Astrocyte of the spinal cord (primary cell): ENCODE results near the gene IL10RB.

Source experiments
- DNase-seq: peaks from one replicate; pipeline ENCODE4 v3.0.0; 2011; ENCODE audit warnings: low read depth, low spot score
- H3K4me3 ChIP-seq: 2 replicates; pipeline ENCODE4 v1.5.1; 2011; ENCODE audit warnings: low read depth, mild to moderate bottlenecking, low read length, moderate library complexity
- in situ Hi-C: cut with HindIII; loops from 2 replicates; pipeline ENCODE4 v1.10.0; 2017; ENCODE audit warnings: low sequenced_read_pairs
- TF ChIP-seq, protein P1 (sequence below): IDR thresholded peaks from 2 replicates; pipeline ENCODE4 v1.5.1; 2012; ENCODE audit warnings: low read depth, mild to moderate bottlenecking, low read length, inconsistent platforms

Gene IL10RB

DNA sequence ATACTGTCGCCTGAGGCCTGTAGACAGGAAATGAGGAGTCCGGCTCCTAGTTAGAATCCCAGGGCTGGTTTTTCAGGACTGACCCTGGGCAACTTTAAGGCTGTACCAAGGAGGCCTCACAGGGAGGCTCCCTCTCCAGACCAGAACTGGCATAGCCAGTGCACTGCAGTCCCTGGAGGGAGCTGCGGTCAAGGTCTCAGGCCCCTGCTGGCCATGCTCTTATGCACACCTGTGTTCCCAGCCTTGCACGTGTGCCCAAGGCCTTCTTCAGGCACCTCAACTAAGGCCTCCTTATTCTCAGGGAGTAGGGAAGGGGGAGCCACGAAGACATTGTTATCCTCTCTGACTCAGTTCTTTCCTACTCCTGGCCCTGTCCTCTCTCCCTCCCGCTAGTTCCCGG lies 36.6 kb downstream of the IL10RB start:
- TF ChIP-seq, protein P1, sequence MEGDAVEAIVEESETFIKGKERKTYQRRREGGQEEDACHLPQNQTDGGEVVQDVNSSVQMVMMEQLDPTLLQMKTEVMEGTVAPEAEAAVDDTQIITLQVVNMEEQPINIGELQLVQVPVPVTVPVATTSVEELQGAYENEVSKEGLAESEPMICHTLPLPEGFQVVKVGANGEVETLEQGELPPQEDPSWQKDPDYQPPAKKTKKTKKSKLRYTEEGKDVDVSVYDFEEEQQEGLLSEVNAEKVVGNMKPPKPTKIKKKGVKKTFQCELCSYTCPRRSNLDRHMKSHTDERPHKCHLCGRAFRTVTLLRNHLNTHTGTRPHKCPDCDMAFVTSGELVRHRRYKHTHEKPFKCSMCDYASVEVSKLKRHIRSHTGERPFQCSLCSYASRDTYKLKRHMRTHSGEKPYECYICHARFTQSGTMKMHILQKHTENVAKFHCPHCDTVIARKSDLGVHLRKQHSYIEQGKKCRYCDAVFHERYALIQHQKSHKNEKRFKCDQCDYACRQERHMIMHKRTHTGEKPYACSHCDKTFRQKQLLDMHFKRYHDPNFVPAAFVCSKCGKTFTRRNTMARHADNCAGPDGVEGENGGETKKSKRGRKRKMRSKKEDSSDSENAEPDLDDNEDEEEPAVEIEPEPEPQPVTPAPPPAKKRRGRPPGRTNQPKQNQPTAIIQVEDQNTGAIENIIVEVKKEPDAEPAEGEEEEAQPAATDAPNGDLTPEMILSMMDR, result no peak
- DNase-seq, result no peak
- no peak overlapping the region for H3K4me3 ChIP-seq
- in situ Hi-C loops, result no loop called here

DNA sequence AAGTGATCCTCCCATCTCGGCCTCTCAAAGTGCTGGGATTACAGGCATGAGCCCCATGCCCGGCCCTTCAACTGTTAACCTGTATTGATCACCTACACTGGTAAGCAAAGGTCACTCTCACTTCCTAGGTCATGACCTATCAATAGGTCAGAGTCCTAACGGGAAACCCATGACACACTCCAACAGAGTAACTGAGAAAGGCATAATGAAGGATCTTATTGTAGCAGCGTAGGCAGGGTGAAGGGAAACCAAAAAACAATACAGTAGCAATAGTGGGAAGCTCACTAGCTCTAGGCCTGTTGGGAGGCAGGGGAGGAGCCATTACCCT lies 39.1 kb downstream of the IL10RB start:
- no peak for DNase-seq
- in situ Hi-C loops, result no loop called here
- TF ChIP-seq, protein P1, result no peak
- H3K4me3 ChIP-seq, result no peak overlapping the region

DNA sequence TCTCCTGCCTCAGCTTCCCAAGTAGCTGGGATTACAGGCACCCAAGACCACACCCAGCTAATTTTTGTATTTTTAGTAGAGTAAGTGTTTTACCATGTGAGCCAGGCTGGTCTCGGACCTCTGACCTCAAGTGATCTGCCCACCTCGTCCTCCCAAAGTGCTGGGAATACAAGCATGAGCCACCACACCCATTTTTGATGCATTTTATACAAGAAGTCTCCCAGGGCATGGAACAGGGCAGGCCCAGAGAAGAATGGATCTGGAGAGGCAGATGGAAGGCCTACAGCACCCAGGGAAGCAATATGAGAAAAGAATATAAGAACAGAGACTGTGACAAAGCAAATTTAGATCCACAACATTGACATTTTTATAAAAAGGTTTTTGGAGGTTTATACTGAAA lies 39.8 kb downstream of the IL10RB start:
- no peak overlapping the region for H3K4me3 ChIP-seq
- in situ Hi-C loops, result no loop called here
- TF ChIP-seq, protein P1, result no peak
- DNase-seq, result no peak

DNA sequence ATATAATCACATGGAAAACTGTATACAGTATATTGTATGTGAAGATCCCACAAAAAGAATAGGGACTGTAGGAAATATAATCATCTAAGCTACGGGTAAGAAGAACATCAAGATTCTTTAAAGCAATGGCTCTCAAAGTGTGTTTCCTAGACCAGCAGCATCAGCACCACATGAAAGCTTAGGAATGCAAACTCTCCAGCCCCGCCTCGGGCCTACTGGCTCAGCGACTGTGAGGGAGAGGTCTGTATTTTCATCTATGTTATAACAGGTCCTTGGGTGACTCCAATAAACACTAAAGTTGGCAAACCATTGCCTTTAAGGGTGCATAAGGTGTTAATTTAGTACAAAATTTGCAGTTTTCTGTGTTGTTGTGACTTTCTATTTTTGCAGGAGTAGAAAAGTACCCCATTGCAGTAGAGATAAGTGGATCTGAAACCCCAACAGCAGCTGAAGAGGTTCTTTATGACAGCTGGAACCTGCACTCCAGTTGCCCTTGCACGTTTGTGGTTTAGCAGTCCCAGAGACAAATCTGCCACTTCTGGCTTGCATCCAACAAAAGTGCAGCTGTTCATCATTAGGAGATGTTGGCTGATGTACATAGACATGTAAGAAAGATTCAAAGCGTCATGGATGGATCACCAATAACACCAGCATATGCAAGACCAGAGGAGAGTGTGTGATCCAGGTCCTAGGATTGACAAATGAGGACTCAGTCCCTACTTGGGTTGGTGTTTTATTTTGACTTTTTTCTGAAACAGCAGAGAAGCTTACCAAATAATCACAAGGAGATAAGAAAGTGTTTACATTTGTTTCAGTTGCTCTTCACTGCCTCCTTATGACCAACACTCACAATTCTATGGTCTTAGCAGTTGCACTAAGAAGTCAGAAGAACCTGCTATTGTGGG lies 42.7 kb downstream of the IL10RB start:
- DNase-seq, result peak; percentile 29
- TF ChIP-seq, protein P1, result no peak
- no peak overlapping the region for H3K4me3 ChIP-seq
- in situ Hi-C loops, result no loop called here

DNA sequence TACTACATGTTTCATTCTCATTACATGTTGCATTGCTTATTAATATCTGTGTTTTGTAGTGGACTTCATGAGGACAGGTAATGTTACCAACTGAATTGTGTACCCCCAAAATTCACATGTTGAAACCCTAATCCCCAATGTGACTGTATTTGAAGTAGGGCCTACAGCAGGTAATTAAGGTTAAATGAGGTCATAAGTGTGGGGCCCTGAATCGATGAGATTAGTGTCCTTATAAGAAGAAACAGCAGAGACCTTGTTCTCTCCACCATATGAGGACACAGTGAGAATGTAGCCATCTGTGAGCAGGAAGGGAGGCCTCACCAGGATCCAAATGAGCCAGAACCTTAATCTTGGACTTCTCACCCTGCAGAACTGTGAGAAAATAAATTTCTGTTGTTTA lies 43.6 kb downstream of the IL10RB start:
- in situ Hi-C loops, result no loop called here
- H3K4me3 ChIP-seq, result no peak overlapping the region
- no peak for DNase-seq
- TF ChIP-seq, protein P1, result no peak

DNA sequence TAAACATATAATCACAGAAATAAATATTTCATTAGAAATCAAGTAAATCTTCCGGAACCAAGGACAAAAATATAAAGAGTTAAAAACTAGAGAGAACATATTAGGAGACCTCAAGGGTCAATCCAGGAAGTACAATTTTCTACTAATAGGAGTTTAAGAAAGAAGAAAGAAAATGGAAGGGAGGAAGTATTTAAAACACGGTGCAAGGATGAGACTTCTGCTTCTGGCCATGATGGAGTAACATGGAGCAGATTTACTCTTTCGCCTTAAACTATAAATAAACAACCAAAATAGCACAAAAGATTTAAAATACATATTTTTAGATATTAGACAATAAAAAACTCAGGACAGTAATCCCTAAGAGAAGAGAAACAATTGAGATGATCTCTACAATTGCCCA lies 46.0 kb downstream of the IL10RB start:
- in situ Hi-C loops, result no loop called here

More for the DNA sequence above, 46.0 kb downstream of the IL10RB start:
- DNase-seq, result no peak
- no peak overlapping the region for H3K4me3 ChIP-seq
- TF ChIP-seq, protein P1, result no peak
